Measurements from ENCODE around the gene PIAS1.
"Not testable (repeated sequence)": the region's sequence is repeated elsewhere in the genome, so short reads cannot be mapped to it uniquely, and the experiment has no call there.

PIAS1 gene

DNA sequence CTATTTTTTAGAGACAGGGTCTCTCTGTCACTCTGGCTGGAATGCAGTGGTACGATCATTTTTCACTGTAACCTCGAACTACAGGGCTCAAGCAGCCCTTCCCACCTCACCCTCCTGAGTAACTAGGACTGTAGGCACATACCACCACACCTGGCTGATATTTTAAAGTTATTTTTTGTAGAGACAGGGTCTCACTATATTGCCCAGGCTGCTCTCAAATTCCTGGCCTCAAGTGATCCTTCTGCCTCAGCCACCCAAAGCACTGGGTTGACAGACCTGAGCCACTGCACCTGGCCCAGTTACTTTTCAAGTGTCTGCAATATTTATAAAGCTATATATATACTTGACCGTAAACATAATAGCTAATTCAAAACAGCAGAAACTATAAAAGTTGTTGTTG is 75.0 kb downstream of the PIAS1 start:
- DNase-seq, result no peak

DNA sequence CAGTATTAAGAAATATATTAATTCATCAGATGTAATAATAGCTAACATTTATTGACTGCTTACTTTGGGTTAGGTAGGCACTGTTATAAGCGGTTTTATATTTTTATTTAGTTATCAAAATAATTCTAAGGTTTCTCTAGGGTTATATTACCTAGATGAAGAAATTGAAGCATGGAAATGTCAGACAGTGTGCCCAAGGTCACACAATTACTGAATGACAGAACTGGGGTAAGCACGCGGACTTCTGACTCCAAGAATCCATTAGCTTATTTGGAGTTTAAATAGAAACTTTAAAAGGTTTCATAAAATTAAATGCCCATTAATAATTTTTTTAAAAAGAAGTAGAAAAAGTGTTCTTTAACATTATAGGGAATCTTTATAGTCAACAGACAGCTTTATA is 76.7 kb downstream of the PIAS1 start:
- DNase-seq, result no peak

- no peak for DNase-seq
Measured at GRCh38 chr15:68137096-68137495, 83.0 kb downstream of the PIAS1 start.

DNA sequence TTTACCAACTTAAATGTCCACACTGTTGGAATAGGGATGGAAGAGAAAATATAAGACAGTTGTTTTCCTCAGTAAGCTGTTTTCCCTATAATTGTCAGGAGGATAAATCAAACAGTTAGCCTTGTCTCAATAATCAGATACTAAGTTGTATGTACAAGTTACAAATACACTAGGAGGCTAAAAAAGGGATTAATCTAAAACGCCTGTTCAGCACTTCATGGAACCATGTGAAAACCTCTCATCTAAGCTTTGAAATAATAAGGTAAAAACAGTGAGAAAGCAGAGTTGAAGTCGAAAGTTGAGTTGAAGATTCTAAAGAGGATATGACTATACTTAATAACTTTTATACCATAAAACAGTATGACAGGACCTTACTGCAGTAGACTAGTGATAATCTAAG is 89.0 kb downstream of the PIAS1 start:
- DNase-seq, result no peak

GRCh38 chr15:68143785-68144184 is 89.7 kb downstream of the PIAS1 start:
- no peak for DNase-seq

GRCh38 chr15:68145706-68146105 is 91.6 kb downstream of the PIAS1 start:
- no peak for DNase-seq

DNA sequence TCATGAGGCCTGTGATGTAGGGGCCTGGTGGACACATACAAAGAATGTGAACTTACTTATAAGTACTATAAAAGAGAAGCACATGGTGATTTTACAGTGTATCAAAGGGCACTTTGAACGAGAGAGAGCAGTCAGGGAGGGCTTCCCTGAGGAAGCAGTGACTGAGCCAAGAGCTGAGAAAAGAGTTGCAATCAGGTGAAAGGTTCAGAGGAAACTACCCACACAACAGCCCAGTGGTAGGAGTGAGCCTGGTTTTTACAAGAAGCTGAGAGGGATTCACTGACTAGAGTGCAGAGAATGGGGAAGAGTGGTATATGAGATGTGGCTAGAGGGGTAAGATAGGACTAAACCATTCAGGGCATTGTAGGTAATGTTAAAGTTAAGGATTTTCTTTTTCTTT is 93.9 kb downstream of the PIAS1 start:
- no peak for DNase-seq

GRCh38 chr15:68149059-68149458 is 94.9 kb downstream of the PIAS1 start:
- DNase-seq, result peak; percentile 1

DNA sequence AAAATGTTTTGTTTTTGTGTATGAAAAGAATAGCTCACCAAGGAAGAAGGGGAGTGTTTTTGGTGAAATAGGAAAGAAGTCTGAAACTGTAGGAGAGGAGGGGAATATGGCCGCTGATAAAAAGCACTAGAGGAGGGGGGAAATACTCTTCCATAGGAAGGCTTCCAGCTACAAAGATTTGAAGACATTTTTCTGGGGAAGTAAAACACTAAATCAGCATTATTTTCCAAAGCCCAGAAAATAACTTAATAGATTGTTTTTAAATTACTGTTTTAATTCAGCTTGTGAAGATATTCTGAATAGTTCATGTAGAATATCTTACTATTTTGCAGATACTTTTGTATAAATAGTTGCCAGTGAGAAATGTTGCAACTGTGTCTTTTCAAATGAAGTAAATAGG is 96.1 kb downstream of the PIAS1 start:
- DNase-seq, result no peak

GRCh38 chr15:68151277-68151676 is 97.2 kb downstream of the PIAS1 start:
- no peak for DNase-seq

- DNase-seq, result no peak
Measured at GRCh38 chr15:68152342-68152741, 98.2 kb downstream of the PIAS1 start.

GRCh38 chr15:68154923-68155559 is 100.9 kb downstream of the PIAS1 start:
- DNase-seq, result peak; percentile 24

GRCh38 chr15:68157074-68157473 is 103.0 kb downstream of the PIAS1 start:
- DNase-seq, result no peak

DNA sequence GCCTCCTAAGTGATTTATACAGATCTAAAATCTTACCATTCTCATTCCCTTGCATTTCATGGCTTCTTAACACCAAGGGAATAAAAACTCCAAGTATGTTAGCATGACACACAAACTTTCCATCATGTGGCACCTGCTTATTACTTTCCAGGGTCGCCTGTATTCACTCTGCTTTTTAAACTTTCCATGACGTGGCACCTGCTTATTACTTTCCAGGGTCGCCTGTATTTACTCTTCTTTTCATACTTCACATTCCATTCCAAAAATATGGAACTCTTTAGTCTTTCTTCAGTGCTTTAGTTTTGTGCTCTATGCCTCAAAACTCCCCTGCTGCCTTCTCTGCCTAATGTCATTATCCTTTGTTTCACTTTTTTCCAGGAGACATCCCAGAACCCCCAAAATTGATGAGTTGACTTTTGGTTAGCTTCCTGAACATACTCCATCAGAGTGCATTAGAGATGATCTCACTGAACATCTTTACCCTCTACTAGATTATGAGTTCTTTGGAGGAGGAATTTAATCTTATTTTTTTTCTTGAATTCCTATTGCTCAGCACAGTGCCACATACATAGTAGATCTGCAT is 104.0 kb downstream of the PIAS1 start:
- no peak for DNase-seq

GRCh38 chr15:68163191-68163590 is 109.1 kb downstream of the PIAS1 start:
- DNase-seq, result no peak

GRCh38 chr15:68166847-68167246 is 112.7 kb downstream of the PIAS1 start:
- DNase-seq, result no peak

DNA sequence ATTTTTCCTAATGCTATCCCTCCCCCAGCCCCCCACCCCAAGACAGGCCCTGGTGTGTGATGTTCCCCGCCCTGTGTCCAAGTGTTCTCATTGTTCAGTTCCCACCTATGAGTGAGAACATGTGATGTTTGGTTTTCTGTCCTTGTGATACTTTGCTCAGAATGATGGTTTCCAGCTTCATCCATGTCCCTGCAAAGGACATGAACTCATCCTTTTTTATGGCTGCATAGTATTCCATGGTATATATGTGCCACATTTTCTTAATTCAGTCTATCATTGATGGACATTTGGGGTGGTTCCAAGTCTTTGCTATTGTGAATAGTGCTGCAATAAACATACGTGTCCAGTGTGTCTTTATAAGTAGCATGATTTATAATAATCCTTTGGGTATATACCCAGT is 117.9 kb downstream of the PIAS1 start:
- not testable (repeated sequence) for DNase-seq

GRCh38 chr15:68173119-68173518 is 119.0 kb downstream of the PIAS1 start:
- DNase-seq, result no peak

- no peak for DNase-seq
Measured at GRCh38 chr15:68175526-68175925, 121.4 kb downstream of the PIAS1 start.

DNA sequence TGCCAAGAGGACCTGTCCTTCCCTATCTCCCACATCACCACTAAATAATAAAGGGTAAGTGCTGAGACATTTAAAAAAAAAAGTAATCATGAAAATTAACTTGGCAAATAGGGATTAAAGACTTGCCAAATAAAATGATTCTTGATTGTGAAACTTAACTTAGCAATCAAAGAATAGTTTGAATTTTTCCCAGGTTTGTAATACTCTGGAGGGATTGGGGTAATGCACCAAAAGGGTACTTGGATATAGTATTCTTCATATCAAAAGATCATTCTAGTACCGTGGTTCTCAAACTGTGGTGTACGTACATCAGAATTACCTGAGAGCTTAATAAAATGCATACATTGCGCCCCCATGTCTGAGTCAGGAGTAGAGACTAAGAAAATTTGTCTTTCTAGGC is 122.5 kb downstream of the PIAS1 start:
- no peak for DNase-seq

DNA sequence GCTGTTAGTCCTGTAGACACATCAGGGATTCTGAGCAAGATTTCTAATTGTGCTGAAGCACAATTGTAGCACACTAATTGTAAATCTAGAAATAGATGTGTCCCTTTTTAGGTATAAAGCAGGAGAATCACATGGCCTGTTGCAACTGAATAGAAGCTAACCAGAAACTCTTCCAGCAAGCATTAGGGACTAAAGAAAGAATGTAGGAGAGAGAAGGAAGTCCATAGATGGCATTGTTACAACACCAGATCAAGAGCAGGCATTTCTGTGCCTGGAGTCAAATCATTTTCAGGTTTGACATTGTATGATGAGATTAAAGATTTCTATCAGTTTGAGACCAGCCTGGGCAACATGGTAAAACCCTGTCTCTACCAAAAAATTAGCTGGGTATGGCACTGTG is 123.6 kb downstream of the PIAS1 start:
- no peak for DNase-seq

DNA sequence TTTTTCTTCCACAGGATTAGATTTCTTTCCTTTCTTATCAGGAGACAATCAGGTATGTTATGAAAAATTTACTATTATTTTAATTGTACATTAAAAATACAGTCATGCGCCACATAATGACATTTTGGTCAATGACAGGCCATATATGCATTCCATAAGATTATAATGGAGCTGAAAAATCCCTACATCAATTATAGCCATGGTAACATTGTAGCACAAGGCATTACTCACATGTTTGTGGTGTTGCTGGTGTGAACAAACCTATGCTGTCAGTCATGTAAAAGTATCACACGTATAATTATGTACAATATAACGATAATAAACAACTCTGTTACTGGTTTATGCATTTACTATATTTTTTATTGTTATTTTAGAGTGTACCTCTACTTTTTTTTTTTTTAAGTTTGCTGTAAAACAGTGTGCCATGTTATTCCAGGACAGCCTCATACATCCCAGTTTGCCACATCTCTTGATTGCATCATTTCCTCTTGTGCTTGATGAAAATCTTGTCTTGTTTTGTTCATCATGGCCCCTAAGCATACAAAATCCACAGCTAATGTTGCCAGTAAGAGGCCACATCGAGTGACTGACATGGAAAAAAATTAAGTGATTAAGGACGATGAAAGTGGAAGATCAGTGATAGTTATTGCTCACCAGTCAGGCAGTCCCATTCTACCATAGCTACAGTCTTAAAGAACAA is 129.7 kb downstream of the PIAS1 start:
- no peak for DNase-seq

DNA sequence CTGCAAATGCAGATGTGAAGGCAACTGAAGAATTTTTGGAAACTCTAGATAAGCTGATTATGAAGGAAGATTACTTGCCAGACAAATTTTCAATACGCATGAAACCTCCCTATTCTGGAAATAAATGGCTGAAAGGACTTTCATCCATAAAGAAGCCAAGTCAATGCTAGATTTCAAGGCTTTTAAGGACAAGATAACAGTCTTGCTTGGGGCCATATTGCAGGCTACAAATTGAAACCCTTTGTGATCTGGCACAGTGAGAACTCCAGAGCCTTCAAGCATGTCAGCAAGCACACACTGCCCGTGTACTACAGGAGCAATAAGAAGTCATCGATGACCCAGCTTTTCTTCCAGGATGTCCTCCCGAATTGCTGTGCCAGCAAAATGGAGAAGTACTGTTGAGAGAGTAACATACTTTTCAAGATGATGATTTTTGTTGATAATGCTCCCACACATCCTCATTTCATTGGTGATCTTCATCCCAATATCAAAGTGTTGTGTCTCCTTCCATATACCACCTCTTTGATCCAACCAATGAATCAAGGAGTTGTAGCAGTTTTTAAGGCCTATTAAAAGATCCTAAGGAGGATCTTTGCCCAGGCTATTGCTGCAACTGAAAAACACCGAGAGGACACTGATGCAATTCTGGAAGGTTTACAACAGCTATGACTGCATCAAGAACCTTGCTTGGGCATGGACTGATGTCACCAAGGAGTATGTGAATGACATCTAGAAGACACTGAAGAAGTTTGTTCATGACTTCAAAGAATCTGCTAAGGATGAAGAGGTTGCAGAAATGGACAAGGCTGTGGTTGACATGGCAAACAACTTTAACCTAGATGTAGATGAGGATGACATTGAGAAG is 130.7 kb downstream of the PIAS1 start:
- DNase-seq, result no peak
